Osteoblast (primary cell): Measurements from ENCODE around the gene CHD2. TPM values are rescaled to one million over a fixed set of nuclear protein-coding genes. Genes with fewer than 3 reads are reported as not detected.

Source experiments
- DNase-seq: peaks from one replicate; pipeline ENCODE4 v3.0.0; 2011; ENCODE audit warnings: low spot score, mixed read lengths; ENCODE audit not compliant: insufficient read length; ENCODE audit errors: missing footprints
- H2AFZ ChIP-seq: 2 replicates; pipeline ENCODE4 v1.6.0; 2011; ENCODE audit warnings: mild to moderate bottlenecking, low read length
- H3K27ac ChIP-seq: 2 replicates; pipeline ENCODE4 v1.5.1; 2011; ENCODE audit warnings: mild to moderate bottlenecking, low read depth, low read length, moderate library complexity
- H3K27me3 ChIP-seq: 2 replicates; pipeline ENCODE4 v1.6.0; 2012; ENCODE audit warnings: mild to moderate bottlenecking, control low read depth, inconsistent platforms, low read length, moderate library complexity; ENCODE audit not compliant: insufficient read depth
- H3K36me3 ChIP-seq: 2 replicates; pipeline ENCODE4 v1.5.1; 2011; ENCODE audit warnings: mild to moderate bottlenecking, low read length, control low read depth, moderate library complexity; ENCODE audit not compliant: insufficient read depth
- H3K4me1 ChIP-seq: 2 replicates; pipeline ENCODE4 v1.5.1; 2011; ENCODE audit warnings: mild to moderate bottlenecking, low read length, control low read depth, moderate library complexity; ENCODE audit not compliant: insufficient read depth
- H3K4me2 ChIP-seq: 2 replicates; pipeline ENCODE4 v1.6.0; 2011; ENCODE audit warnings: mild to moderate bottlenecking, low read length; ENCODE audit not compliant: insufficient read depth
- H3K4me3 ChIP-seq: fragments of 200-600 bp; sonication (generic); 3 replicates; pipeline ENCODE4 v1.5.1; 2012; ENCODE audit warnings: mild to moderate bottlenecking, low read length, inconsistent platforms; ENCODE audit not compliant: insufficient read depth
- H3K79me2 ChIP-seq: 2 replicates; pipeline ENCODE4 v1.6.0; 2012; ENCODE audit warnings: mild to moderate bottlenecking, low read length, control low read depth, inconsistent platforms; ENCODE audit not compliant: insufficient read depth
- H3K9me3 ChIP-seq: 2 replicates; pipeline ENCODE4 v1.5.1; 2011; ENCODE audit warnings: low read depth, low read length, control low read depth
- H4K20me1 ChIP-seq: 2 replicates; pipeline ENCODE4 v1.6.0; 2012; ENCODE audit warnings: mild to moderate bottlenecking, low read length, control low read depth; ENCODE audit not compliant: insufficient read depth
- CTCF ChIP-seq: IDR thresholded peaks from 2 replicates; pipeline ENCODE4 v1.5.1; 2011; ENCODE audit warnings: mild to moderate bottlenecking, low read depth, low read length, moderate library complexity; ENCODE audit errors: extremely low read depth
- total RNA-seq: library from RNA; depleted of rRNA; stranded (reverse); fragments of >200 nt; gene quantifications from 2 replicates; pipeline ENCODE4 v1.2.3, GENCODE V29; 2012

Gene CHD2
- total RNA-seq, 1 donor: 98.8 TPM

GRCh38 chr15:93072411-93073394 lies 172.6 kb downstream of the CHD2 start:
- Histone ChIP-seq H4K20me1 (no peaks in the 10 kb centered on the region), H3K36me3 (no peaks in the 10 kb centered on the region), H3K4me1 (peaks cover 11% of the 10 kb centered on the region), H3K9me3 (no peaks in the 10 kb centered on the region), H3K79me2 (no peaks in the 10 kb centered on the region), H2AFZ (peak overlapping the region; percentile 47), H3K27me3 (peaks cover 42% of the 10 kb centered on the region), H3K27ac (no peak overlapping the region), H3K4me3 (peak overlapping the region; percentile 68), H3K4me2 (peak overlapping the region; percentile 81)
- no peak for TF ChIP-seq CTCF
- DNase-seq: peak; percentile 96

GRCh38 chr15:93073465-93073952 lies 173.4 kb downstream of the CHD2 start:
- Histone ChIP-seq H3K4me3 (peak overlapping the region; percentile 68), H3K4me1 (peaks cover 11% of the 10 kb centered on the region), H3K27ac (no peak overlapping the region), H4K20me1 (no peaks in the 10 kb centered on the region), H2AFZ (no peak overlapping the region), H3K79me2 (no peaks in the 10 kb centered on the region), H3K4me2 (peak overlapping the region; percentile 81), H3K27me3 (peaks cover 42% of the 10 kb centered on the region), H3K9me3 (no peaks in the 10 kb centered on the region), H3K36me3 (no peaks in the 10 kb centered on the region)
- DNase-seq: no peak
- no peak for TF ChIP-seq CTCF

- Histone ChIP-seq H3K79me2 (no peaks in the 10 kb centered on the region), H2AFZ (no peak overlapping the region), H3K4me1 (peaks cover 11% of the 10 kb centered on the region), H3K27me3 (peaks cover 42% of the 10 kb centered on the region), H3K4me3 (no peak overlapping the region), H4K20me1 (no peaks in the 10 kb centered on the region), H3K4me2 (no peak overlapping the region), H3K9me3 (no peaks in the 10 kb centered on the region), H3K36me3 (no peaks in the 10 kb centered on the region), H3K27ac (no peak overlapping the region)
- TF ChIP-seq CTCF: no peak
- no peak for DNase-seq
Observed at GRCh38 chr15:93074599-93074998, 174.5 kb downstream of the CHD2 start.

- Histone ChIP-seq H3K27me3 (peaks cover 33% of the 10 kb centered on the region), H2AFZ (no peak overlapping the region)
Observed at GRCh38 chr15:93076217-93076616, 176.1 kb downstream of the CHD2 start.

More at GRCh38 chr15:93076217-93076616, 176.1 kb downstream of the CHD2 start:
- Histone ChIP-seq H3K4me2 (no peak overlapping the region), H3K4me1 (peaks cover 11% of the 10 kb centered on the region), H3K79me2 (no peaks in the 10 kb centered on the region), H3K36me3 (no peaks in the 10 kb centered on the region), H3K27ac (no peak overlapping the region), H3K4me3 (no peak overlapping the region), H3K9me3 (no peaks in the 10 kb centered on the region), H4K20me1 (no peaks in the 10 kb centered on the region)
- DNase-seq: peak; percentile 71
- TF ChIP-seq CTCF: no peak
